ENCODE measurements around the gene SCNN1A.

The SCNN1A gene

DNA sequence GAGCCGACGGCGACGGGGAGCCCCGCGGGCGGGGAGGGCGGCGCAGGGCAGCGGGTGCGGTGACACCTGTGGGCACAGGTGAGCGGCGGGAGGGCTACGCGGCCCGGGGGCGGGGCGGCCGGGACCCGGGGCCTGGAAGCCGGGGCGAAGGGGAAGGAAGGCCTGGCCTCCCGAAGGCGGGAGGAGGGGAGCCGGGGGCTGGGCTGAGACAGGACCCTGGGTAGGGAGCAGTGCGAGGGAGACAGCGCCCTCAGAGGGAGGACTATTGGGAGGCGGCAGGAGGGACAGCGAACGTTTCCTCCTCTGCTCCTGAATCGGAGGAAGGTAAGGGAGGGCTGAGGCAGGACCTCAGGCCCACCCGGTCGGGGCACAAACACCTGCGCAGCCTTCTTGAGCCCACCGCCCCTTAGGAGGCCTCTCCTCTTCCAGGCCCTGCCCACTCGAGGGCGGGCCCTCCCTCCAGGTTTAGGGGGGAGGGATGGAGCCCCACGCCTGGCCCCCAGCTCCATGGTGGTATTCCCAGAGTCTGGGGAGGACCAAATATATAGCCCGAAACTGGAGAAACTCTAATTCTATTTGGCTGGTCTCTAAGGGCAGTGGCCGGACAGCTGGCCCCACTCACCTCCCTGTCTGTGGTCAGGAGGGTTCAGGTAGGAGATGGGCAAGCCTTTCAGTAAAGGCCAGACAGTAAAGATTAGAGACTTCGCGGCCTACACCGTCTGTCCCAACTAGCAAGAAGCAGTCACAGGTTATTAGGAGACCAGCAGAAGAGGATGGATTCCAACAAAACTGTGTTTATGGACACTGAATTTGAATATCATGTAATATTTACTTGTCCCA is 64.4 kb downstream of the SCNN1A start:
- TF ChIP-seq GATA3 (IDR thresholded peaks at IDR 0.05; ENCODE audit: low read depth, low read length), result no peak
- TF ChIP-seq GATA2 (IDR thresholded peaks at IDR 0.05; ENCODE audit: low read depth, low read length), result no peak

DNA sequence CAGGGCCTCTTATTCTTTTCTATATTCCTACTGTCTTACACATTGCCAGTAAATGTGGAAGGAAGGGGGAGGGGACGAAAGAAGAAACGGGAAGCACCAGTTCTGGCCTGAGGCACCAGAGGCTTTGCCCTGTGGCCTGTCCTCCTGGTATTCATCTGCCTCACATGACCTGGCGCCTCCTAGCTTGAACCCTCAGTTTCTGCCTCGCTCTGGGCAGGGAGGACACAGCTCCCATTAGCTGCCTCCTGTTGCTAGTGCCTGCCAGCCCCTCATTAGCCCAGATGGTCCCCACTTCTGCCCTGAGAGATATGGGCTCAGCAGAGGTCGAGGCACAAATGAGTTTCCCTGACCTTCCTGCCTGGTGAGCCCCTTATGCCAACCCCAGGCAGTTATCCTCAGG is 67.8 kb downstream of the SCNN1A start:
- TF ChIP-seq GATA3 (IDR thresholded peaks at IDR 0.05; ENCODE audit: low read depth, low read length), result no peak
- TF ChIP-seq GATA2 (IDR thresholded peaks at IDR 0.05; ENCODE audit: low read depth, low read length), result no peak

DNA sequence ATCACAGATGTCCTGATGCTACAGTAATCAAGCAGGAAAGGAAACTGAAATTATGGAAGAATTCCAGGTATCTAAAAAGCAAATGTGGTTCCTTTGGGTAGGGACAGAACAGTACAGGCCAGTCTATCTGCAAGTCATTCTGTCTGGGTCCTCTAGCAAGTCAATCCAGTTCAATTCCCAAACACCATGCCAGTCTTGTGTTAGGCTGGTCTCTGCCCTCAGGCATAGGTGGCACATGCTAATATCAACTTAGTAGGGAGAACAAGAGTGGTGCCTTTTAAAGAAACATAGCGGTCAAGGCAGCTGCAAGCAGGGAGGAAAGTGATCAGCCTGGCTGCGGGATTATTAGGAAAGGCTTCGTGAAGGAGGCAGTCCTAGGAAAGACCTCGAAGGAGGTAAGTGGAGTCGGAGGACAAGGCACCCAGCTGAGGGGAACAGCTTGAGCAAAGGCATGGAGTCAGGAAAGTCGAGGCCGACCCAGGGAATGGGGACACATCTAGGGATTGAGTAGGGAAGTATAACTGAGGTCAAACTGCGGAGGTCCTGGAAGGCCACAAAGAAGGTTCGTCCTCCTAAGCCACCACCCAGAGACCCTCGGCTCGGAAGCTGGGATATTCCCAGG is 68.7 kb downstream of the SCNN1A start:
- no peak for TF ChIP-seq GATA2 (IDR thresholded peaks at IDR 0.05; ENCODE audit: low read depth, low read length)
- no peak for TF ChIP-seq GATA3 (IDR thresholded peaks at IDR 0.05; ENCODE audit: low read depth, low read length)

DNA sequence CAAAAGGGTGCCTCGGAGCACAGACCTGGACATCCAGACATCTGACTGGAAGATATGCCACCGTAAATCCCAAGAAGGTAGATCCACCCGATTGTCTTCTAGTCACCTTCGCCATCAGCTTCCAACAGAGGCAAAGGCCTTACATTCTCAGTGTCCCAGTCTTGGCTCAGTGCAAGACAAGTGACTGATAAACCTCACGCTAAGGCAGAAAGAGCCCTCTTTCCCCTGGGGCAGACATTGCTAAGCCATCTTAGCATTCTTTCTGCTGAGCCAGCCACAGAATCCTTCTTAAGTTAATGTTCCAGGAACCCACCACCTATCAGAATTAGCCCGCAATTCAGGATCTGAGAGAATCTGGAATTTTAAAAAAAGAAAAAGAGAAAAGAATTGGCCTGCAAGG is 69.2 kb downstream of the SCNN1A start:
- TF ChIP-seq GATA3 (IDR thresholded peaks at IDR 0.05; ENCODE audit: low read depth, low read length), result no peak
- no peak for TF ChIP-seq GATA2 (IDR thresholded peaks at IDR 0.05; ENCODE audit: low read depth, low read length)

DNA sequence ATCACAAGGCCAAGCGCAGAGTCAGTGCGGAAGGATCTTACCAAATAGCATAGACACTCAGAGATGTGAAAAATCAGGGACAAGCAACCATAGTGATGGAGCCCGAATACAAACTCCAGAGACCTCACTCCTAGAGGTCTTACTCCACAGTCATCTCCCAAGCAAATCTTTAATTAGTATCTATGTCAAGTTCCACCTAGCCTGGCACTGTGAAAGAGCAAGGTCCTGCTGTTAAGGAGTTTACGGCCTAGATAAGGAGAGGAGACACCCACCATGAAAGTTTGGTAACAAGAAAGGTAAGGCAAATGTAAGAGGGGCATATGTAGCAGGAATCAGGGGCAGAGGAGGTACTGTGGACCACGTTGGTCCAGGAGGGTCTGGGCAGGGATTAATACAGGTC is 72.3 kb downstream of the SCNN1A start:
- TF ChIP-seq GATA2 (IDR thresholded peaks at IDR 0.05; ENCODE audit: low read depth, low read length) (no peak), GATA3 (IDR thresholded peaks at IDR 0.05; ENCODE audit: low read depth, low read length) (no peak)

DNA sequence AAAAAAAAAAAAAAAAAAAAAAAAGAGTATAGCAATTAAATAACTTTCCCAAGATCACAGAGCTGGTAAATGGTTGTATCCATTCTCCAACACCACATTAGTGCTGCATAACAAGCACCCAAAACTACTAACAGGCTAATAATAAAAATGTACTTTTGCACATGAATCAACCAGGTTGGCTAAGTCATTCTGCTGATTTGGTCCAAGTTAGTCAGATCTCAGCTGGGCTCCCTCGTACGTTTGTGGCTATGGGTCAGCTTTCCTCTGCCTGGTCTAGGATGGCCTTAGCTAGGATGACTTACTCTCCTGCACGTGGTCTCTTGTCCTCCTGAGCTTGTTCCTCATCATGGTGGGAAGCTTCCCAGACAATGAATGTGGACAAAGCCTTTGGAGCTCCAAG is 72.7 kb downstream of the SCNN1A start:
- TF ChIP-seq GATA3 (IDR thresholded peaks at IDR 0.05; ENCODE audit: low read depth, low read length) (no peak), GATA2 (IDR thresholded peaks at IDR 0.05; ENCODE audit: low read depth, low read length) (no peak)

DNA sequence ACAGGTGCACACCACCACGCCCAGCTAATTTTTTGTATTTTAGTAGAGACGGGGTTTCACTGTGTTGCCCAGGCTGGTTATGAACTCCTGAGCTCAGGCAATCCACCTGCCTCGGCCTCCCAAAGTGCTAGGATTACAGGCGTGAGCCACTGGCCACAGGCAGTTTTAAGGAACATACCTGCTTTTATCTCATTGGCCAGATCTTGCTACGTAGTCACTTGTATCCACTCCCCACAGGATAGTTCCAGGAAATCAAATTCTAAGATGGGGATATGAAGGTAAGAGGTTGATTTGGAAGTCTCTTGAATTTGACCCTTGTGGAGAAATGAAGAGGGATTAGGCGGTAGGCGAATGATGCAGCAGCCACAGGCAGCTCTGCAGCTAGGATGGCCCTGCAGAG is 73.6 kb downstream of the SCNN1A start:
- TF ChIP-seq GATA2 (IDR thresholded peaks at IDR 0.05; ENCODE audit: low read depth, low read length) (no peak), GATA3 (IDR thresholded peaks at IDR 0.05; ENCODE audit: low read depth, low read length) (no peak)

DNA sequence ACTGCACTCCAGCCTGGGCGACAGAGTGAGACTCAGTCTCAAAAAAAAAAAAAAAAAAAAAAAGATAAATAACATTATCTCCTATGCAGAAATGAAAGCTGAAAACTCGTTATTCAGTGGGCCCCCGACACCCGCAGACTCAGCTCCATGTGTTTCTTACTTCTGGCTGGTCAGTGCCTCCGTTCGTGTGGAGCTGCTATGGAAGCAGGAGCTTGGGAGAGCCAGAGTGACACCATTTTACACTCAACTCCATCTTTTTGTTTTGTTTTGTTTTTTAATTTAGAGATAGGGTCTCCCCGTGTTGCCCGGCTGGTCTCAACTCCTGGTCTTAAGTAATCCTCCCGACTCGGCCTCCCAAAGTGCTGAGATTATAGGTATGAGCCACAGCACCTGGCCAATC is 78.2 kb downstream of the SCNN1A start:
- no peak for TF ChIP-seq GATA2 (IDR thresholded peaks at IDR 0.05; ENCODE audit: low read depth, low read length)
- TF ChIP-seq GATA3 (IDR thresholded peaks at IDR 0.05; ENCODE audit: low read depth, low read length), result no peak

Measured in SH-SY5Y (cell line).